ENCODE data around the gene PPARG.

Gene PPARG

GRCh38 chr3:12408984-12409683 is 120.3 kb downstream of the PPARG start:
- H3K27ac ChIP-seq (ENCODE audit: low read depth, low read length): no peak overlapping the region
- no peak overlapping the region for H3K9ac ChIP-seq (ENCODE audit: low read length)
- H3K4me1 ChIP-seq (ENCODE audit: insufficient read depth, low read length): no peaks in the 10 kb centered on the region
- H3K9me3 ChIP-seq (ENCODE audit: low read length): no peaks in the 10 kb centered on the region
- H3K4me3 ChIP-seq (ENCODE audit: low read depth in 1 of 2, low read length in 2 of 2): no peak overlapping the region
- H3K27me3 ChIP-seq (ENCODE audit: control insufficient read depth in 1 of 2, insufficient read depth in 2 of 2, low read length in 2 of 2): no peaks in the 10 kb centered on the region
- H3K36me3 ChIP-seq (ENCODE audit: insufficient read depth, low read length): no peaks in the 10 kb centered on the region

DNA sequence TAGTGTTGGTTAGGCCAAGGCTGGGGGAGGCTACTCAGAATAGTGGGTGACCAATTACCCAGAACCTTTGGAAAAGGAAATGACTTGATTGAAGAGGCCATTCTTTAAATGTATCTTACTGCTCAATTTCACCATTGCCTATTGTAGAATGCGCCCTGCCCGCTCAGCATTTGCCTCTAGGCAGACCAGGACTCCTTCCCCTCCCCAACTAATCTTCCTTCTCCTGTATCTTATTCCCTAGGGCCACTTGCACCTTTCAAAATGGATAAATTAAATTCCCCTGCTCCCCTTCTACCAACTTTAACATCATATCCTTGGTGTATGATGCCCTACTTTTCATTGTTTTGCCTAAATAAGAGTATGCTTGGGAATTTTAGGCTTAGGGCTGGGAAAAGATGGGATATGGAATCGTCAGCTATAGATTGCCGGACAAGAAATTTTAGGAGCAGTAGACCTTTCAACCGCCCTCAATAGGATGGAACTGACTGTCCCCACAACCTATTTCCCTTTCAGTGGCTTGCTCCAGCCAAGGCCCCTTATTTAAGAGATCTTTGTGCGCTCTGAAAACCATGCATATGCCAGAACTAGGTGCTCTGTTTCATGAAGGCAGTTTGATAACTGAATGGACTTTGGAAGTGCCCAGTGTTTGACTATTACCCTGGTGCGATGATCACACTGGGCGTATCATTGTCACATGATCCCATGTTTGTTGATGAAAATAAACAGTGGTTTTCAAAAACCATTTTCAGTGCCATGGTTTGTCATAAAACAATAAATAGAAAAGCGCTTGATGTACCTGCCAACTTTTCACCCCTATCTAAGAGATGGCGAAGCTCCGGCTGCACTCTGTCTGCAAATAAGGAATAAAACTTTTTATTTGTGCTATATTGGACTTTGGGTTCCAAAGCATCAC is 121.1 kb downstream of the PPARG start:
- Histone ChIP-seq H3K9ac (ENCODE audit: low read length) (no peak overlapping the region), H3K9me3 (ENCODE audit: low read length) (no peaks in the 10 kb centered on the region), H3K27me3 (ENCODE audit: control insufficient read depth in 1 of 2, insufficient read depth in 2 of 2, low read length in 2 of 2) (no peaks in the 10 kb centered on the region), H3K4me3 (ENCODE audit: low read depth in 1 of 2, low read length in 2 of 2) (no peak overlapping the region), H3K36me3 (ENCODE audit: insufficient read depth, low read length) (no peaks in the 10 kb centered on the region), H3K27ac (ENCODE audit: low read depth, low read length) (no peak overlapping the region), H3K4me1 (ENCODE audit: insufficient read depth, low read length) (no peaks in the 10 kb centered on the region)

GRCh38 chr3:12413721-12414255 is 124.9 kb downstream of the PPARG start:
- H3K36me3 ChIP-seq (ENCODE audit: insufficient read depth, low read length): no peaks in the 10 kb centered on the region
- no peak overlapping the region for H3K4me3 ChIP-seq (ENCODE audit: low read depth in 1 of 2, low read length in 2 of 2)
- H3K9ac ChIP-seq (ENCODE audit: low read length): no peak overlapping the region
- no peak overlapping the region for H3K27ac ChIP-seq (ENCODE audit: low read depth, low read length)
- no peaks in the 10 kb centered on the region for H3K9me3 ChIP-seq (ENCODE audit: low read length)
- H3K27me3 ChIP-seq (ENCODE audit: control insufficient read depth in 1 of 2, insufficient read depth in 2 of 2, low read length in 2 of 2): no peaks in the 10 kb centered on the region
- no peaks in the 10 kb centered on the region for H3K4me1 ChIP-seq (ENCODE audit: insufficient read depth, low read length)

DNA sequence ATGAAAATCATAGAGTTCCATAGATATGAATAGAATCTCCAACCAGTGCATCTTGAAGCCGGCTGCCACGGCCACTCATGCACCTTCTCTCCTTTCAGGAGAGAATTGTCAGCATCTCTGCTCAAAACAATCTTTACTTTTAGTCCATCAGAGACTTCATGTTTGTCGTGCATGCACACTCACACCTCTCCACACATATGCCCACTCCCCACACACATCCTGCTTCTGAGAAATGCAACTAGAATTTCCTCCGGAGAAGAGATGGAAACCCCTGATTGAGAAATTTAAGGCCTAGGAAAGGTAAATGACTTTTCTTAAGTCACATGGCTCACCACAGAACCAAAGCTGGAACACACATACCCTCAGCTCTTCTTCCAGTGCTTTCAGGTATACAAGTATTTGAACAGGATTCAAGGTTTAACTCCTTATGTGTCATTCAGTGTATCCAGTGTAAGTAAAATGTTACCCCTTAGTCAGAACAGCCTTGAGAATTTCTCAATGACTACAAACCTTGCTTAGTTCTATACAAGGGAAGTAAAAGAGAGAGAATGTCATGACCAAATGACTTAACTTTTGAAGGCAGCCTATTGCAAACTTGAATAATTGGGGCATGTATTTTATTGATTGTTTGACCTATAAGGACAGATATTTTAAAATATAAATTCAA is 126.3 kb downstream of the PPARG start:
- no peak overlapping the region for H3K27ac ChIP-seq (ENCODE audit: low read depth, low read length)
- H3K27me3 ChIP-seq (ENCODE audit: control insufficient read depth in 1 of 2, insufficient read depth in 2 of 2, low read length in 2 of 2): no peaks in the 10 kb centered on the region
- H3K4me3 ChIP-seq (ENCODE audit: low read depth in 1 of 2, low read length in 2 of 2): no peak overlapping the region
- no peak overlapping the region for H3K9ac ChIP-seq (ENCODE audit: low read length)
- H3K9me3 ChIP-seq (ENCODE audit: low read length): no peaks in the 10 kb centered on the region
- H3K4me1 ChIP-seq (ENCODE audit: insufficient read depth, low read length): no peaks in the 10 kb centered on the region
- no peaks in the 10 kb centered on the region for H3K36me3 ChIP-seq (ENCODE audit: insufficient read depth, low read length)

DNA sequence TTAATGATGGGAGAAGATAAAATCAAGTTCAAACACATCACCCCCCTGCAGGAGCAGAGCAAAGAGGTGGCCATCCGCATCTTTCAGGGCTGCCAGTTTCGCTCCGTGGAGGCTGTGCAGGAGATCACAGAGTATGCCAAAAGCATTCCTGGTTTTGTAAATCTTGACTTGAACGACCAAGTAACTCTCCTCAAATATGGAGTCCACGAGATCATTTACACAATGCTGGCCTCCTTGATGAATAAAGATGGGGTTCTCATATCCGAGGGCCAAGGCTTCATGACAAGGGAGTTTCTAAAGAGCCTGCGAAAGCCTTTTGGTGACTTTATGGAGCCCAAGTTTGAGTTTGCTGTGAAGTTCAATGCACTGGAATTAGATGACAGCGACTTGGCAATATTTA is 127.9 kb downstream of the PPARG start:
- Histone ChIP-seq H3K27ac (ENCODE audit: low read depth, low read length) (no peak overlapping the region), H3K9ac (ENCODE audit: low read length) (no peak overlapping the region), H3K4me3 (ENCODE audit: low read depth in 1 of 2, low read length in 2 of 2) (no peak overlapping the region), H3K27me3 (ENCODE audit: control insufficient read depth in 1 of 2, insufficient read depth in 2 of 2, low read length in 2 of 2) (no peaks in the 10 kb centered on the region), H3K4me1 (ENCODE audit: insufficient read depth, low read length) (no peaks in the 10 kb centered on the region), H3K9me3 (ENCODE audit: low read length) (no peaks in the 10 kb centered on the region), H3K36me3 (ENCODE audit: insufficient read depth, low read length) (no peaks in the 10 kb centered on the region)

- no peak overlapping the region for H3K9ac ChIP-seq (ENCODE audit: low read length)
- no peaks in the 10 kb centered on the region for H3K27me3 ChIP-seq (ENCODE audit: control insufficient read depth in 1 of 2, insufficient read depth in 2 of 2, low read length in 2 of 2)
- no peaks in the 10 kb centered on the region for H3K36me3 ChIP-seq (ENCODE audit: insufficient read depth, low read length)
- H3K27ac ChIP-seq (ENCODE audit: low read depth, low read length): no peak overlapping the region
- no peak overlapping the region for H3K4me3 ChIP-seq (ENCODE audit: low read depth in 1 of 2, low read length in 2 of 2)
- H3K4me1 ChIP-seq (ENCODE audit: insufficient read depth, low read length): no peaks in the 10 kb centered on the region
- H3K9me3 ChIP-seq (ENCODE audit: low read length): no peaks in the 10 kb centered on the region
Observed at GRCh38 chr3:12420393-12420792, 131.5 kb downstream of the PPARG start.

DNA sequence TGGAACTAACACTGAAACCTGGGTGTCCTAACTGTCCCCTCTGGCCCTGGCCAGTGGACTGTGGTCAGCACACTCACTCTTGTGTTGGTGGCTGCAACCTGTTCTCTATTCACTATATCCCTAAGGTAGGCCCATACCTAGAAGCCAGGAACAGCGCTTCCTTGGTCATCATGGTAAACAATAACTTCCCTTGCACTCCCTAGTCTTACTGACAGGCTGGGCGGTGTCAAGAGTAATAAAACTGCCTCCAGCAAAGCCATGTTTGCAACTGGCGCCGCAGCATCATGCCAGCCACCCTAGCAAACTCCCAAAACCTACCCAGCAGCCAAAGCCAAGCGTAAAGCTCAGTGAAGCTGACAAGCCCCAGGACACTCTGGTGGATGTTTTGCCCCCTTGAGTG is 132.3 kb downstream of the PPARG start:
- no peaks in the 10 kb centered on the region for H3K36me3 ChIP-seq (ENCODE audit: insufficient read depth, low read length)
- no peak overlapping the region for H3K9ac ChIP-seq (ENCODE audit: low read length)
- H3K9me3 ChIP-seq (ENCODE audit: low read length): no peaks in the 10 kb centered on the region
- H3K27me3 ChIP-seq (ENCODE audit: control insufficient read depth in 1 of 2, insufficient read depth in 2 of 2, low read length in 2 of 2): no peaks in the 10 kb centered on the region
- H3K4me3 ChIP-seq (ENCODE audit: low read depth in 1 of 2, low read length in 2 of 2): no peak overlapping the region
- no peaks in the 10 kb centered on the region for H3K4me1 ChIP-seq (ENCODE audit: insufficient read depth, low read length)
- H3K27ac ChIP-seq (ENCODE audit: low read depth, low read length): no peak overlapping the region

GRCh38 chr3:12423131-12423530 is 134.3 kb downstream of the PPARG start:
- H3K9ac ChIP-seq (ENCODE audit: low read length): no peak overlapping the region
- H3K4me1 ChIP-seq (ENCODE audit: insufficient read depth, low read length): no peaks in the 10 kb centered on the region
- no peak overlapping the region for H3K4me3 ChIP-seq (ENCODE audit: low read depth in 1 of 2, low read length in 2 of 2)
- peaks cover 0 to under 1% of the 10 kb centered on the region in 2 donors for H3K27me3 ChIP-seq (ENCODE audit: control insufficient read depth in 1 of 2, insufficient read depth in 2 of 2, low read length in 2 of 2)
- no peak overlapping the region for H3K27ac ChIP-seq (ENCODE audit: low read depth, low read length)
- H3K9me3 ChIP-seq (ENCODE audit: low read length): no peaks in the 10 kb centered on the region
- no peaks in the 10 kb centered on the region for H3K36me3 ChIP-seq (ENCODE audit: insufficient read depth, low read length)

- no peaks in the 10 kb centered on the region for H3K9me3 ChIP-seq (ENCODE audit: low read length)
- H3K4me1 ChIP-seq (ENCODE audit: insufficient read depth, low read length): no peaks in the 10 kb centered on the region
- H3K9ac ChIP-seq (ENCODE audit: low read length): no peak overlapping the region
- no peak overlapping the region for H3K27ac ChIP-seq (ENCODE audit: low read depth, low read length)
- H3K36me3 ChIP-seq (ENCODE audit: insufficient read depth, low read length): no peaks in the 10 kb centered on the region
- peaks cover 0 to 4% of the 10 kb centered on the region in 2 donors for H3K27me3 ChIP-seq (ENCODE audit: control insufficient read depth in 1 of 2, insufficient read depth in 2 of 2, low read length in 2 of 2)
- no peak overlapping the region for H3K4me3 ChIP-seq (ENCODE audit: low read depth in 1 of 2, low read length in 2 of 2)
Observed at GRCh38 chr3:12423918-12424630, 135.2 kb downstream of the PPARG start.

GRCh38 chr3:12424635-12425319 is 135.9 kb downstream of the PPARG start:
- H3K9me3 ChIP-seq (ENCODE audit: low read length): no peaks in the 10 kb centered on the region
- H3K4me1 ChIP-seq (ENCODE audit: insufficient read depth, low read length): no peaks in the 10 kb centered on the region
- no peaks in the 10 kb centered on the region for H3K36me3 ChIP-seq (ENCODE audit: insufficient read depth, low read length)
- no peak overlapping the region for H3K9ac ChIP-seq (ENCODE audit: low read length)
- H3K4me3 ChIP-seq (ENCODE audit: low read depth in 1 of 2, low read length in 2 of 2): no peak overlapping the region
- no peak overlapping the region for H3K27ac ChIP-seq (ENCODE audit: low read depth, low read length)
- H3K27me3 ChIP-seq (ENCODE audit: control insufficient read depth in 1 of 2, insufficient read depth in 2 of 2, low read length in 2 of 2): peaks cover 0 to 4% of the 10 kb centered on the region in 2 donors
